Hepatocyte (in vitro differentiated cells): ENCODE measurements around the gene PTGES. TPM values are rescaled to one million over a fixed set of nuclear protein-coding genes. Genes with fewer than 3 reads are reported as not detected.

Experiments
- DNase-seq: peaks from one replicate; pipeline ENCODE4 v3.0.0-alpha.2; 2016; ENCODE audit warnings: low spot score
- H2AFZ ChIP-seq: fragments of 200-600 bp; sonication (generic); 2 replicates; pipeline ENCODE4 v1.6.0; 2016; ENCODE audit warnings: antibody characterized with exemption, mild to moderate bottlenecking
- H3K27ac ChIP-seq: fragments of 200-600 bp; sonication (generic); 2 replicates; pipeline ENCODE4 v1.5.1; 2016; ENCODE audit warnings: mild to moderate bottlenecking
- H3K27me3 ChIP-seq: fragments of 200-600 bp; sonication (generic); 2 replicates; pipeline ENCODE4 v1.6.1; 2016
- H3K36me3 ChIP-seq: fragments of 200-600 bp; sonication (generic); replicated peaks from 2 replicates; pipeline ENCODE4 v1.5.1; 2016; ENCODE audit warnings: low read depth; ENCODE audit not compliant: insufficient read depth
- H3K4me1 ChIP-seq: fragments of 200-600 bp; sonication (generic); 2 replicates; pipeline ENCODE4 v1.5.1; 2016; ENCODE audit warnings: mild to moderate bottlenecking, moderate library complexity; ENCODE audit not compliant: insufficient read depth
- H3K4me2 ChIP-seq: fragments of 200-600 bp; sonication (generic); 2 replicates; pipeline ENCODE4 v1.6.0; 2016
- H3K4me3 ChIP-seq: fragments of 200-600 bp; sonication (generic); 2 replicates; pipeline ENCODE4 v1.5.1; 2016; ENCODE audit warnings: mild to moderate bottlenecking
- H3K79me2 ChIP-seq: fragments of 200-600 bp; sonication (generic); 2 replicates; pipeline ENCODE4 v1.6.0; 2017; ENCODE audit warnings: mild to moderate bottlenecking
- H3K9me2 ChIP-seq: fragments of 200-600 bp; sonication (generic); replicated peaks from 2 replicates; pipeline ENCODE4 v1.6.0; 2017; ENCODE audit warnings: mild to moderate bottlenecking; ENCODE audit not compliant: insufficient read depth
- H3K9me3 ChIP-seq: fragments of 200-600 bp; sonication (generic); 2 replicates; pipeline ENCODE4 v1.5.1; 2016; ENCODE audit warnings: low read depth, mild to moderate bottlenecking
- H4K20me1 ChIP-seq: fragments of 200-600 bp; sonication (generic); 2 replicates; pipeline ENCODE4 v1.6.0; 2016; ENCODE audit warnings: mild to moderate bottlenecking; ENCODE audit not compliant: insufficient read depth, poor library complexity, severe bottlenecking
- CTCF ChIP-seq: fragments of 200-600 bp; sonication (generic); IDR thresholded peaks from 2 replicates; pipeline ENCODE4 v1.5.1; 2016; ENCODE audit warnings: antibody characterized with exemption, mild to moderate bottlenecking; ENCODE audit not compliant: poor library complexity
- EZH2 ChIP-seq: fragments of 200-600 bp; sonication (generic); IDR thresholded peaks from 2 replicates; pipeline ENCODE4 v1.6.1; 2016; ENCODE audit warnings: antibody characterized with exemption, mild to moderate bottlenecking, borderline replicate concordance
- EZH2phosphoT487 ChIP-seq: fragments of 200-600 bp; sonication (generic); IDR thresholded peaks from one replicate; pipeline ENCODE4 v1.6.1; 2018; ENCODE audit warnings: antibody characterized with exemption, mild to moderate bottlenecking, low read depth, moderate library complexity; ENCODE audit not compliant: unreplicated experiment, severe bottlenecking
- WGBS: methylation state at CpG from one replicate; pipeline ENCODE4 v1.1.6; 2016; ENCODE audit warnings: low lambda C conversion rate; ENCODE audit errors: missing lambda C conversion rate; 5-methylcytosine and 5-hydroxymethylcytosine counted together
- polyA plus RNA-seq: library from polyadenylated mRNA; unstranded; fragments of >200 nt; fragmentation: Nextera tagmentation; extraction: Ambion mirVana; gene quantifications from 2 replicates; pipeline ENCODE4 v1.2.1, GENCODE V29; 2016
- total RNA-seq: library from RNA; depleted of rRNA; stranded (reverse); fragments of >200 nt; gene quantifications from 2 replicates; pipeline ENCODE4 v1.2.3, GENCODE V29; 2014

The PTGES gene
- total and polyA plus RNA-seq, 2 experiments from 2014 or later, result 26.4 to 94.9 TPM

- Histone ChIP-seq H3K9me2 (no peaks in the 10 kb centered on the region), H4K20me1 (no peaks in the 10 kb centered on the region), H3K36me3 (no peaks in the 10 kb centered on the region), H3K4me1 (peaks cover 42% of the 10 kb centered on the region), H3K9me3 (no peaks in the 10 kb centered on the region), H3K4me3 (no peak overlapping the region), H3K27me3 (peaks cover 27% of the 10 kb centered on the region), H3K27ac (peak overlapping the region; percentile 88), H2AFZ (no peak overlapping the region), H3K4me2 (no peak overlapping the region), H3K79me2 (peaks cover 10% of the 10 kb centered on the region)
- 80% methylated on average over 11 of the region's 11 CpGs for WGBS
- TF ChIP-seq EZH2 (no peak), EZH2phosphoT487 (no peak), CTCF (no peak)
- DNase-seq, result no peak
Measured at GRCh38 chr9:129701054-129701453, 51.8 kb downstream of the PTGES start.

DNA sequence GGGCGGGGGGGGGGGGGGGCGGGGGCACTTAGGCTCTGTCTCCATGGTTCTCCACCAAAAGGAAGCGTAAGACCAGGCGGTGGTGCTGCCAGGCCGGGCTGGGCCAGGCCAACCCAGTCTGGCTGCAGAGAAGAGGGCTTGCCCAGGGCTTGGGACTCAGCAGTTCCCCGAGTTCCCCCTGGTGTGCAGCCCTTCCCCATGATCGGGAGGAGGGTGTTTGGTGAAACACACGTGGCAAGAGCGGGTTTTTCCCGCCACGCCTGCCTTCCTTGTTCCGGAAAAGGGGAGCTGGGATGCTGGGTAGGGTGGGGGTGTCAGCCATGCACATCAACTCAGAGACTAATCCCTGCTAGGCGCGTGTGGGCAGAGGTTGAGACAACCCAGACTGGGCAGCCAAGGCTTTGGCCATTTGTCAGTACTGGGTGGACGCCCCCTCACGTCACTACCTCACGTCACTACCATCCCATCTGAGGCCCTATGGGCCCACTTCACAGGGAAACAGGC is 54.5 kb downstream of the PTGES start:
- H4K20me1 ChIP-seq, result no peaks in the 10 kb centered on the region
- DNase-seq, result no peak
- H3K4me3 ChIP-seq, result no peak overlapping the region
- peaks cover 49% of the 10 kb centered on the region for H3K4me1 ChIP-seq
- peaks cover 41% of the 10 kb centered on the region for H3K27me3 ChIP-seq
- H3K9me3 ChIP-seq, result no peaks in the 10 kb centered on the region
- H2AFZ ChIP-seq, result no peak overlapping the region
- H3K4me2 ChIP-seq, result peak overlapping the region; percentile 80
- H3K9me2 ChIP-seq, result no peaks in the 10 kb centered on the region
- 73% methylated on average over 11 of the region's 17 CpGs for WGBS
- peak overlapping the region; percentile 97 for H3K27ac ChIP-seq
- H3K36me3 ChIP-seq, result no peaks in the 10 kb centered on the region
- peaks cover 10% of the 10 kb centered on the region for H3K79me2 ChIP-seq
- TF ChIP-seq CTCF, result peak; percentile 3
- TF ChIP-seq EZH2, result no peak
- no peak for TF ChIP-seq EZH2phosphoT487

GRCh38 chr9:129697656-129698253 is 55.1 kb downstream of the PTGES start:
- H3K9me2 ChIP-seq, result no peaks in the 10 kb centered on the region
- no peaks in the 10 kb centered on the region for H3K36me3 ChIP-seq
- peak; percentile 75 for DNase-seq
- H3K79me2 ChIP-seq, result peaks cover 10% of the 10 kb centered on the region
- peaks cover 43% of the 10 kb centered on the region for H3K4me1 ChIP-seq
- H3K9me3 ChIP-seq, result no peaks in the 10 kb centered on the region
- WGBS, result 16% methylated on average over 16 of the region's 25 CpGs
- H2AFZ ChIP-seq, result no peak overlapping the region
- TF ChIP-seq CTCF, result no peak
- no peak overlapping the region for H3K4me3 ChIP-seq
- peaks cover 41% of the 10 kb centered on the region for H3K27me3 ChIP-seq
- H3K27ac ChIP-seq, result peak overlapping the region; percentile 97
- H4K20me1 ChIP-seq, result no peaks in the 10 kb centered on the region
- peak overlapping the region; percentile 80 for H3K4me2 ChIP-seq
